H9 (cell line): Measurements from ENCODE around the gene NEDD4. TPM values are rescaled to one million over a fixed set of nuclear protein-coding genes. Genes with fewer than 3 reads are reported as not detected.

Experiments
- DNase-seq: peaks from one replicate; pipeline ENCODE4 v3.0.0-alpha.2; 2017
- H2AFZ ChIP-seq: one replicate; pipeline ENCODE4 v1.6.1; 2013; ENCODE audit warnings: mild to moderate bottlenecking, low read length, control low read depth, moderate library complexity
- H2AK5ac ChIP-seq: 2 replicates; pipeline ENCODE4 v1.6.1; 2013; ENCODE audit warnings: low read length, control low read depth, mixed read lengths; ENCODE audit not compliant: insufficient read length
- H2BK120ac ChIP-seq: one replicate; pipeline ENCODE4 v1.6.1; 2013; ENCODE audit warnings: low read depth, mild to moderate bottlenecking, low read length, control low read depth, inconsistent platforms; ENCODE audit not compliant: poor library complexity, severe bottlenecking
- H2BK12ac ChIP-seq: 2 replicates; pipeline ENCODE4 v1.6.1; 2013; ENCODE audit warnings: low read length, control low read depth, mixed read lengths, low read depth; ENCODE audit not compliant: insufficient read length
- H2BK15ac ChIP-seq: 2 replicates; pipeline ENCODE4 v1.6.1; 2013; ENCODE audit warnings: low read depth, low read length, control low read depth
- H2BK20ac ChIP-seq: one replicate; pipeline ENCODE4 v1.6.1; 2013; ENCODE audit warnings: low read depth, mild to moderate bottlenecking, low read length, control low read depth, inconsistent platforms; ENCODE audit not compliant: poor library complexity, severe bottlenecking
- H2BK5ac ChIP-seq: 2 replicates; pipeline ENCODE4 v1.6.1; 2013; ENCODE audit warnings: low read length, control low read depth, mixed read lengths; ENCODE audit not compliant: insufficient read length
- H3K14ac ChIP-seq: 2 replicates; pipeline ENCODE4 v1.6.1; 2013; ENCODE audit warnings: low read length, control low read depth; ENCODE audit not compliant: insufficient read depth
- H3K18ac ChIP-seq: 2 replicates; pipeline ENCODE4 v1.6.1; 2013; ENCODE audit warnings: low read depth, mild to moderate bottlenecking, mixed read lengths, low read length, control low read depth; ENCODE audit not compliant: insufficient read length
- H3K23ac ChIP-seq: 2 replicates; pipeline ENCODE4 v1.6.1; 2013; ENCODE audit warnings: low read length, control low read depth, mixed read lengths, low read depth; ENCODE audit not compliant: insufficient read length
- H3K23me2 ChIP-seq: 2 replicates; pipeline ENCODE4 v1.6.1; 2013; ENCODE audit warnings: low read depth, mild to moderate bottlenecking, mixed read lengths, low read length, control low read depth; ENCODE audit not compliant: insufficient read length, poor library complexity, severe bottlenecking
- H3K27ac ChIP-seq: 2 replicates; pipeline ENCODE4 v1.5.1; 2013; ENCODE audit warnings: low read length, control low read depth, mixed read lengths, low read depth; ENCODE audit not compliant: insufficient read length
- H3K27me3 ChIP-seq: 2 replicates; pipeline ENCODE4 v1.6.1; 2013; ENCODE audit warnings: low read length, control low read depth, inconsistent platforms; ENCODE audit not compliant: insufficient read depth
- H3K4ac ChIP-seq: 2 replicates; pipeline ENCODE4 v1.6.1; 2013; ENCODE audit warnings: low read depth, mild to moderate bottlenecking, control low read depth, inconsistent platforms, low read length, moderate library complexity
- H3K4me1 ChIP-seq: 2 replicates; pipeline ENCODE4 v1.6.1; 2013; ENCODE audit warnings: low read length, control low read depth, inconsistent platforms; ENCODE audit not compliant: insufficient read depth
- H3K4me2 ChIP-seq: 2 replicates; pipeline ENCODE4 v1.6.1; 2013; ENCODE audit warnings: low read length, control low read depth, mixed read lengths; ENCODE audit not compliant: insufficient read length, insufficient read depth
- H3K56ac ChIP-seq: 2 replicates; pipeline ENCODE4 v1.6.1; 2013; ENCODE audit warnings: low read depth, mild to moderate bottlenecking, mixed read lengths, low read length, control low read depth; ENCODE audit not compliant: insufficient read length
- H3K79me1 ChIP-seq: 2 replicates; pipeline ENCODE4 v1.6.1; 2013; ENCODE audit warnings: low read depth, mild to moderate bottlenecking, moderate library complexity, low read length, control low read depth, inconsistent platforms; ENCODE audit not compliant: insufficient read depth, poor library complexity, severe bottlenecking
- H3K79me2 ChIP-seq: 2 replicates; pipeline ENCODE4 v1.6.1; 2013; ENCODE audit warnings: low read length, control low read depth, inconsistent platforms; ENCODE audit not compliant: insufficient read depth
- H3K9ac ChIP-seq: 2 replicates; pipeline ENCODE4 v1.6.1; 2013; ENCODE audit warnings: low read length, control low read depth, mixed read lengths; ENCODE audit not compliant: insufficient read length; ENCODE audit errors: extremely low read depth
- H3K9me3 ChIP-seq: one replicate; pipeline ENCODE4 v1.6.1; 2013; ENCODE audit warnings: low read depth, low read length, inconsistent platforms; ENCODE audit not compliant: control insufficient read depth
- H3T11ph ChIP-seq: one replicate; pipeline ENCODE4 v1.6.1; 2013; ENCODE audit warnings: mild to moderate bottlenecking, low read length, control low read depth, inconsistent platforms
- H4K20me1 ChIP-seq: one replicate; pipeline ENCODE4 v1.6.1; 2013; ENCODE audit not compliant: control insufficient read depth, insufficient read length, insufficient read depth
- H4K5ac ChIP-seq: 2 replicates; pipeline ENCODE4 v1.6.1; 2013; ENCODE audit warnings: low read depth, mild to moderate bottlenecking, mixed read lengths, low read length, control low read depth; ENCODE audit not compliant: insufficient read length
- H4K8ac ChIP-seq: replicated peaks from 2 replicates; pipeline ENCODE4 v1.6.1; 2013; ENCODE audit warnings: low read length, control low read depth, mixed read lengths, low read depth; ENCODE audit not compliant: insufficient read length
- H4K91ac ChIP-seq: 2 replicates; pipeline ENCODE4 v1.6.1; 2013; ENCODE audit warnings: low read depth, mild to moderate bottlenecking, moderate library complexity, mixed read lengths, low read length, control low read depth; ENCODE audit not compliant: insufficient read length
- H3K27ac Mint-ChIP-seq, 3 experiments: 2 replicates in 2 of 3; 3 replicates in 1 of 3; pipeline ENCODE4 v1.8.0; 2020 to 2021; ENCODE audit warnings: mixed read lengths in 3 of 3, mild to moderate bottlenecking in 1 of 3, moderate library complexity in 1 of 3
- H3K27me3 Mint-ChIP-seq: 2 replicates; pipeline ENCODE4 v1.8.0; 2021; ENCODE audit warnings: low read depth, mild to moderate bottlenecking, moderate library complexity, mixed read lengths
- H3K36me3 Mint-ChIP-seq, 3 experiments: 2 replicates in 2 of 3; 3 replicates in 1 of 3; pipeline ENCODE4 v1.8.0; 2020 to 2021; ENCODE audit warnings: low read depth in 3 of 3, mixed read lengths in 3 of 3; ENCODE audit not compliant: insufficient read depth in 1 of 3
- H3K4me1 Mint-ChIP-seq, 2 experiments: 2 replicates each; pipeline ENCODE4 v1.8.0; 2020; ENCODE audit warnings: mixed read lengths in 2 of 2
- H3K4me3 Mint-ChIP-seq, 2 experiments: 2 replicates in 1 of 2; 3 replicates in 1 of 2; pipeline ENCODE4 v1.8.0; 2020 to 2021; ENCODE audit warnings: mild to moderate bottlenecking in 2 of 2, mixed read lengths in 2 of 2, moderate library complexity in 1 of 2
- H3K9me3 Mint-ChIP-seq, 2 experiments: 2 replicates in 1 of 2; 3 replicates in 1 of 2; pipeline ENCODE4 v1.8.0; 2020; ENCODE audit warnings: mild to moderate bottlenecking in 2 of 2, mixed read lengths in 2 of 2, moderate library complexity in 1 of 2
- CTCF ChIP-seq: fragments of 200-600 bp; sonication (generic); conservative IDR thresholded peaks from 3 replicates; pipeline ENCODE4 v1.8.0; 2021; ENCODE audit warnings: antibody characterized with exemption, mild to moderate bottlenecking
- WGBS: extraction: QIAGEN DNeasy Blood & Tissue Kit; methylation state at CpG from one replicate; pipeline ENCODE4 v1.1.7; 2013; ENCODE audit warnings: missing lambda C conversion rate, low lambda C conversion rate, mixed read lengths; ENCODE audit not compliant: insufficient read length; ENCODE audit errors: extremely low coverage; 5-methylcytosine and 5-hydroxymethylcytosine counted together
- total RNA-seq: library from RNA; stranded (reverse); gene quantifications from 2 replicates; pipeline ENCODE4 v1.2.1, GENCODE V29; 2021

NEDD4 gene
- total RNA-seq, 1 experiment from 2014 or later: 9.6 TPM

- no peaks in the 10 kb centered on the region for H3K27me3 ChIP-seq
- no peak overlapping the region for H3K18ac ChIP-seq
- Mint-ChIP-seq H3K27ac (no peak overlapping the region), H3K4me1 (no peaks in the 10 kb centered on the region), H3K9me3 (peaks cover 18 to 22% of the 10 kb centered on the region in 2 experiments), H3K27me3 (no peaks in the 10 kb centered on the region), H3K36me3 (peaks cover 2 to 16% (median 13%) of the 10 kb centered on the region in 3 experiments), H3K4me3 (no peak overlapping the region)
- no peak overlapping the region for H4K8ac ChIP-seq
- H3K56ac ChIP-seq: no peak overlapping the region
- no peak for DNase-seq
- H3T11ph ChIP-seq: no peak overlapping the region
- TF ChIP-seq CTCF: no peak
- H3K27ac ChIP-seq: no peak overlapping the region
- no peak overlapping the region for H2BK20ac ChIP-seq
- no peak overlapping the region for H3K4ac ChIP-seq
- H2BK12ac ChIP-seq: no peak overlapping the region
- H2BK5ac ChIP-seq: no peak overlapping the region
- no peaks in the 10 kb centered on the region for H3K9me3 ChIP-seq
- H3K14ac ChIP-seq: no peak overlapping the region
- H3K9ac ChIP-seq: no peak overlapping the region
- H2AK5ac ChIP-seq: no peak overlapping the region
- no peaks in the 10 kb centered on the region for H3K79me2 ChIP-seq
- H2BK120ac ChIP-seq: no peak overlapping the region
- H2BK15ac ChIP-seq: no peak overlapping the region
- H2AFZ ChIP-seq: no peak overlapping the region
- H4K91ac ChIP-seq: no peak overlapping the region
- no CpG with 5 or more reads among the region's 6 CpGs for whole genome bisulfite sequencing
- no peaks in the 10 kb centered on the region for H3K4me1 ChIP-seq
- no peak overlapping the region for H4K5ac ChIP-seq
- no peak overlapping the region for H3K23ac ChIP-seq
- H4K20me1 ChIP-seq: no peaks in the 10 kb centered on the region
- no peak overlapping the region for H3K4me2 ChIP-seq
- no peaks in the 10 kb centered on the region for H3K23me2 ChIP-seq
- H3K79me1 ChIP-seq: no peaks in the 10 kb centered on the region
These were observed 56.4 kb downstream of the NEDD4 start for GRCh38 chr15:55937040-55937439.
